Thyroid gland (tissue), 4 donors: ENCODE data around the gene AQR. TPM values are rescaled to one million over a fixed set of nuclear protein-coding genes. Genes with fewer than 3 reads are reported as not detected.

Experiments
- DNase-seq, 2 donors: peaks; one replicate each; pipeline ENCODE4 v3.0.0-alpha.2; 2019
- H3K27ac ChIP-seq, 3 donors: fragments of 200-600 bp; sonication (generic); 1 replicate in 2 of 3; 2 replicates in 1 of 3; pipeline ENCODE4 v1.5.1; 2016 to 2019; ENCODE audit warnings: mild to moderate bottlenecking in 1 of 3, moderate library complexity in 1 of 3
- H3K27me3 ChIP-seq: fragments of 200-600 bp; sonication (generic); one replicate; pipeline ENCODE4 v1.5.1; 2019
- H3K36me3 ChIP-seq, 2 donors: fragments of 200-600 bp; sonication (generic); one replicate each; pipeline ENCODE4 v1.5.1; 2016 to 2019
- H3K4me1 ChIP-seq, 2 donors: fragments of 200-600 bp; sonication (generic); one replicate each; pipeline ENCODE4 v1.5.1; 2017 to 2019
- H3K4me3 ChIP-seq, 3 donors: fragments of 200-600 bp; sonication (generic); replicated peaks in 1 of 3; 1 replicate in 2 of 3; 2 replicates in 1 of 3; pipeline ENCODE4 v1.5.1; 2016; ENCODE audit warnings: mild to moderate bottlenecking in 1 of 3
- H3K9me3 ChIP-seq: fragments of 200-600 bp; sonication (generic); one replicate; pipeline ENCODE4 v1.5.1; 2017
- CTCF ChIP-seq, 6 experiments: fragments of 200-600 bp in 3 of 6; fragments of 450-650 bp in 3 of 6; sonication (generic) in 3 of 6; IDR thresholded peaks; one replicate each; pipeline ENCODE4 v1.5.1; 2016 to 2019; ENCODE audit warnings: antibody characterized with exemption in 6 of 6, mild to moderate bottlenecking in 2 of 6, inconsistent platforms in 1 of 6, moderate library complexity in 1 of 6
- POLR2A ChIP-seq, 2 donors: fragments of 450-650 bp; IDR thresholded peaks; one replicate each; pipeline ENCODE4 v1.6.1; 2017; ENCODE audit warnings: antibody characterized with exemption in 2 of 2, mild to moderate bottlenecking in 2 of 2, moderate library complexity in 1 of 2
- WGBS, 2 donors: methylation state at CpG; one replicate each; pipeline ENCODE4 v1.1.5; 2017; 5-methylcytosine and 5-hydroxymethylcytosine counted together
- intact Hi-C: fragments of 100-400 bp; cut with DNase I; formaldehyde crosslinking; loops from one replicate; pipeline ENCODE4 v1.15.1; 2023
- total RNA-seq, 4 donors: library from RNA; depleted of rRNA; stranded (reverse); fragments of >200 nt; gene quantifications; one replicate each; pipeline ENCODE4 v1.2.3, GENCODE V29; 2016

AQR gene
- total RNA-seq, 4 donors from 2014 or later, result 27.9 to 40.3 (median 37.8) TPM

GRCh38 chr15:34890424-34890823 lies 79.1 kb downstream of the AQR start:
- H3K36me3 ChIP-seq, result peaks cover 25 to 37% of the 10 kb centered on the region in 2 donors
- WGBS, 2 donors, result 62 to 73% methylated on average over 2 of the region's 2 CpGs
- H3K27me3 ChIP-seq, result no peaks in the 10 kb centered on the region
- no peaks in the 10 kb centered on the region for H3K9me3 ChIP-seq
- H3K4me3 ChIP-seq, result no peak overlapping the region
- no peaks in the 10 kb centered on the region for H3K4me1 ChIP-seq
- TF ChIP-seq POLR2A (IDR thresholded peaks at IDR 0.05) (no peak), CTCF (IDR thresholded peaks at IDR 0.05) (no peak)
- no peak overlapping the region for H3K27ac ChIP-seq
- no peak for DNase-seq
- intact Hi-C loops, result no loop called here

- intact Hi-C loops, result no loop called here
- WGBS, 2 donors, result 91 to 95% methylated on average over 7 of the region's 7 CpGs
- Histone ChIP-seq H3K4me3 (no peak overlapping the region), H3K9me3 (no peaks in the 10 kb centered on the region), H3K27ac (no peak overlapping the region), H3K27me3 (no peaks in the 10 kb centered on the region), H3K36me3 (peaks cover 27 to 37% of the 10 kb centered on the region in 2 donors), H3K4me1 (no peaks in the 10 kb centered on the region)
- no peak for DNase-seq
- TF ChIP-seq CTCF (IDR thresholded peaks at IDR 0.05) (no peak), POLR2A (IDR thresholded peaks at IDR 0.05) (no peak)
These were observed 80.1 kb downstream of the AQR start for GRCh38 chr15:34889476-34889875.

GRCh38 chr15:34886134-34886533 lies 83.4 kb downstream of the AQR start:
- no peak for DNase-seq
- no peak overlapping the region for H3K4me3 ChIP-seq
- H3K27me3 ChIP-seq, result no peaks in the 10 kb centered on the region
- no peaks in the 10 kb centered on the region for H3K9me3 ChIP-seq
- H3K4me1 ChIP-seq, result no peaks in the 10 kb centered on the region
- TF ChIP-seq POLR2A (IDR thresholded peaks at IDR 0.05) (no peak), CTCF (IDR thresholded peaks at IDR 0.05) (no peak)
- H3K36me3 ChIP-seq, result peaks cover 33 to 40% of the 10 kb centered on the region in 2 donors
- intact Hi-C loops, result no loop called here
- H3K27ac ChIP-seq, result no peak overlapping the region

- Histone ChIP-seq H3K4me3 (no peak overlapping the region), H3K27ac (no peak overlapping the region), H3K27me3 (no peaks in the 10 kb centered on the region), H3K9me3 (no peaks in the 10 kb centered on the region), H3K36me3 (peaks cover 31 to 44% of the 10 kb centered on the region in 2 donors), H3K4me1 (no peaks in the 10 kb centered on the region)
- intact Hi-C loops, result no loop called here
- TF ChIP-seq CTCF (IDR thresholded peaks at IDR 0.05), result no peak
- no peak for TF ChIP-seq POLR2A (IDR thresholded peaks at IDR 0.05)
- DNase-seq, result no peak
- 98 to 99% methylated on average over 2 of the region's 2 CpGs for WGBS, 2 donors
These were observed 85.9 kb downstream of the AQR start for GRCh38 chr15:34883633-34884032.

- intact Hi-C loops, result no loop called here
- no peak for DNase-seq
- 97 to 100% methylated on average over 1 of the region's 1 CpG for WGBS, 2 donors
- no peaks in the 10 kb centered on the region for H3K9me3 ChIP-seq
- H3K36me3 ChIP-seq, result peaks cover 26 to 40% of the 10 kb centered on the region in 2 donors
- H3K4me1 ChIP-seq, result no peaks in the 10 kb centered on the region
- no peaks in the 10 kb centered on the region for H3K27me3 ChIP-seq
- no peak overlapping the region for H3K4me3 ChIP-seq
- H3K27ac ChIP-seq, result no peak overlapping the region
- TF ChIP-seq CTCF (IDR thresholded peaks at IDR 0.05), result no peak
- TF ChIP-seq POLR2A (IDR thresholded peaks at IDR 0.05), result no peak
These were observed 86.5 kb downstream of the AQR start for GRCh38 chr15:34883042-34883441.
